Progenitor cell of endocrine pancreas (in vitro differentiated cells): ENCODE data around the gene PFN1. TPM values are rescaled to one million over a fixed set of nuclear protein-coding genes. Genes with fewer than 3 reads are reported as not detected.

Experiments
- DNase-seq: peaks from one replicate; pipeline ENCODE4 v3.0.0; 2021; ENCODE audit warnings: low spot score; ENCODE audit not compliant: unreplicated experiment
- H3K27ac Mint-ChIP-seq: 2 replicates; pipeline ENCODE4 v1.8.0; 2021; ENCODE audit warnings: mild to moderate bottlenecking, moderate library complexity, mixed read lengths
- H3K27me3 Mint-ChIP-seq: 2 replicates; pipeline ENCODE4 v1.8.0; 2021; ENCODE audit warnings: mixed read lengths
- H3K36me3 Mint-ChIP-seq: 2 replicates; pipeline ENCODE4 v1.8.0; 2022; ENCODE audit warnings: mixed read lengths; ENCODE audit not compliant: insufficient read depth
- H3K4me1 Mint-ChIP-seq: 2 replicates; pipeline ENCODE4 v1.8.0; 2021; ENCODE audit warnings: low read depth, mixed read lengths
- H3K4me3 Mint-ChIP-seq: 2 replicates; pipeline ENCODE4 v1.8.0; 2021; ENCODE audit warnings: low read depth, mild to moderate bottlenecking, moderate library complexity, mixed read lengths
- H3K9me3 Mint-ChIP-seq: 2 replicates; pipeline ENCODE4 v1.8.0; 2021; ENCODE audit warnings: low read depth, mixed read lengths
- total RNA-seq: library from RNA; stranded (reverse); gene quantifications from 2 replicates; pipeline ENCODE4 v1.2.1, GENCODE V29; 2021
- TF ChIP-seq, protein P1 (sequence below): fragments of 200-600 bp; sonication (generic); IDR thresholded peaks from one replicate; pipeline ENCODE4 v1.5.0; 2021; ENCODE audit warnings: antibody characterized with exemption, mild to moderate bottlenecking; ENCODE audit not compliant: unreplicated experiment

Gene PFN1
- total RNA-seq, 1 donor from 2014 or later: 372 TPM

DNA sequence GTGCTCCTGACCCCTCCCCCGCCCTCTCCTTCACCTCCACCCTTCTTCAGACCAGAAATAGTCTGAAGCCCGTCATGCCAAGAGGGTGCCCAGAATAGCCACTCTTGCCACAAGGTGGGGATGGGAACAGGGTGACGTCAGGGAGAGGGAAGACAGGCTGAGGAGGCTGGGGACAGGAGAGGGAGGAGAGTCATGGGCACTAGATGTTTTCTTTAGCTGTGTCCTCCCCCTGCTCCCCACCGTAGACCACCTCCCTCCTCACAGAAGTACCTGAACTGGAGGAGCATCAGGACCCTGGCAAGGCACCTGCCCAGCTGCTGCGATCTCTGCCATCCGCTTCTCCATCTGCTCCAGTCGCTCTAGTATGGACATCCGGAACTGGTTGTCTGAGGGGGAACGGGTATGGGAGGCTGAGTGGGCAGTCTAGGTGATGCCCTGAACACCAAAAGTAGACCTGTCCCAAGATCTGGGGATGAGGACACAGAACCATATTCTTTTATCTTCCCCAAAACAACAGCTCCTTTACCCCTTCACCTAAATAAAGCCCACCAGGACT lies 25.9 kb upstream of the PFN1 start:
- peaks cover 10% of the 10 kb centered on the region for H3K4me1 Mint-ChIP-seq
- no peaks in the 10 kb centered on the region for H3K9me3 Mint-ChIP-seq
- DNase-seq: no peak
- TF ChIP-seq, protein P1, sequence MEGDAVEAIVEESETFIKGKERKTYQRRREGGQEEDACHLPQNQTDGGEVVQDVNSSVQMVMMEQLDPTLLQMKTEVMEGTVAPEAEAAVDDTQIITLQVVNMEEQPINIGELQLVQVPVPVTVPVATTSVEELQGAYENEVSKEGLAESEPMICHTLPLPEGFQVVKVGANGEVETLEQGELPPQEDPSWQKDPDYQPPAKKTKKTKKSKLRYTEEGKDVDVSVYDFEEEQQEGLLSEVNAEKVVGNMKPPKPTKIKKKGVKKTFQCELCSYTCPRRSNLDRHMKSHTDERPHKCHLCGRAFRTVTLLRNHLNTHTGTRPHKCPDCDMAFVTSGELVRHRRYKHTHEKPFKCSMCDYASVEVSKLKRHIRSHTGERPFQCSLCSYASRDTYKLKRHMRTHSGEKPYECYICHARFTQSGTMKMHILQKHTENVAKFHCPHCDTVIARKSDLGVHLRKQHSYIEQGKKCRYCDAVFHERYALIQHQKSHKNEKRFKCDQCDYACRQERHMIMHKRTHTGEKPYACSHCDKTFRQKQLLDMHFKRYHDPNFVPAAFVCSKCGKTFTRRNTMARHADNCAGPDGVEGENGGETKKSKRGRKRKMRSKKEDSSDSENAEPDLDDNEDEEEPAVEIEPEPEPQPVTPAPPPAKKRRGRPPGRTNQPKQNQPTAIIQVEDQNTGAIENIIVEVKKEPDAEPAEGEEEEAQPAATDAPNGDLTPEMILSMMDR: no peak
- peaks cover 7% of the 10 kb centered on the region for H3K27me3 Mint-ChIP-seq
- H3K4me3 Mint-ChIP-seq: no peak overlapping the region
- H3K27ac Mint-ChIP-seq: no peak overlapping the region
- peaks cover 23% of the 10 kb centered on the region for H3K36me3 Mint-ChIP-seq

DNA sequence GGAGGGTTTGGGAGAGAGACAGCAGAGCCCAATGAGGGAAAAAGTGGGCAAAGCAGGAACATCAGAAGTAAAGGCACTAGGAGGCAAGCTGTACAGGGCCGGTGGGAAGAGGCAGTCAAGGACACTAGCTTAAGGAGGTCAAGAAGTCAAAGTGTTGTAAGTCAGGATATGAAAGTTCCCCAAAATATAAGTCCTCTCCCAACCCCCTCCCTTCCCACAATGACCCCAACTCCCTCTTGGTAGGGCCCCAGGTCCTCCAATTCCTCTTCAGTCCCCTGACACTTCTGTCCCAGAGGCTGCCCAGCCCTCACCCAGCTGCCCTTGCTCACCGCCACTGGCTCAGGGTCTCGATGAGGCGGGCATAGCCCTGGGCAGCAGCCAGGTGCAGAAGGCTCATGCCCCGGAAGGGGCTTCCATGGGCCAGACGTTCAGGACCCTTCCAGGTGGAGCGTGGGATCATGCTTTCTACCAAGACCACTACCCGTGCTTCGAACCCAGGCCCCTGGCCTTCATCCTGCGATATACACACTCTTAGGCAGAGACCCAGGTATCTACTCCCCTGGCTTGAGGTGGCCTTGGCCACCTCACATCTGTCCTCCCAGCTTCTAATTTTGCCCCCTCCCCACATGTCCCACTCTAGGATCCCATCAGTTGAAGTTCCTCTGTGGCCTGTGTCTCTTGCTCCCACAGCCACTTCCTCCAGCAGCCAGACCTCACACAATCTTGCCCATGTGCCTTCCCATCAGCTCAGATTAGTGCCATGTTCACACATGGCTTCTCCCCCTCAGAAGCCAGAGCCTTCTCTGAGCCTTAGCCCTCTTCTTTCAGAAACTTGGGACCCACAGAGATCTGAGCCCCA lies 25.2 kb upstream of the PFN1 start:
- TF ChIP-seq, protein P1: no peak
- no peak overlapping the region for H3K4me3 Mint-ChIP-seq
- peaks cover 23% of the 10 kb centered on the region for H3K36me3 Mint-ChIP-seq
- no peaks in the 10 kb centered on the region for H3K9me3 Mint-ChIP-seq
- H3K27ac Mint-ChIP-seq: peak overlapping the region; percentile 91
- peaks cover 7% of the 10 kb centered on the region for H3K27me3 Mint-ChIP-seq
- DNase-seq: no peak
- H3K4me1 Mint-ChIP-seq: peaks cover 17% of the 10 kb centered on the region

DNA sequence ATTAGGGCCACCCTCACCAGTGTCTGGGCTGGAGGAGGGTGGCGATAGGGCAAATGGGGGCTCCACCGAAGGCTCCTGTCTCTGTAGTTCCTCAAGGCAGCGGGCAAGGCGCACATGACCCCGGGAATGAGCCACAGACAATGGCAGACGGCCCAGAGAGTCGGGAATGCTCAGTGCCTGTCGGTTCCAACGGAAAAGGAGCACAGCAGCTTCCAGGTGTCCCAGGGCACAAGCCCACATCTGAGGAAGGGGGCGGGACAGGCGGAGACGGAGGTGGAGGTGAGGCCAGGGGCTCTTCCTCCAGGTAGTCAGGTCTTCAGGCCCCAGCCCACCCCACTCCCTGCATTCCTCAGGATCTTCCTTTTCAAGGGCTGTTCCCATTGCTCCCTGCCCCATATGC lies 24.4 kb upstream of the PFN1 start:
- Mint-ChIP-seq H3K4me3 (no peak overlapping the region), H3K27ac (no peak overlapping the region), H3K36me3 (peaks cover 21% of the 10 kb centered on the region), H3K9me3 (no peaks in the 10 kb centered on the region), H3K27me3 (peaks cover 7% of the 10 kb centered on the region), H3K4me1 (peaks cover 17% of the 10 kb centered on the region)
- DNase-seq: no peak
- TF ChIP-seq, protein P1: no peak

DNA sequence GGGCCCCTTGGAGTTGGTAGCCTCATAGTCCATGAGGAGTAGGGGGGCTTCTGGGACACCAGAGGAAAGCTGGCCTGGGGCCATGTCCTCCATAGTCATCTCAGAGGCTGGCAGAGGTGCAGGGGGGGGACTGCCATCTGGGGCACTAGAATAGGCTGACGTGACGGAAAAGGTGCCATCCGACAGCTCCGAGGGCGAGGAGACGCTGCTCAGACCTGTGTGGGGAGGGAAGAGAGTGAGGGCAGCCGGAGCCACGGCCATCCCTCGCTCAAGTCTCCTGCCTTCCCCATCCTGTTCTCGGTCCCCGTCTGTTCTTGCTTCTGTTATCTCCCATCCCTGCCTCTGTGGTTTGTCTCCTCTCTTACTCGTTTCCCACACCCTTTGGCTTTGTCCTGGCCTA lies 24.0 kb upstream of the PFN1 start:
- TF ChIP-seq, protein P1: no peak
- no peaks in the 10 kb centered on the region for H3K9me3 Mint-ChIP-seq

DNA sequence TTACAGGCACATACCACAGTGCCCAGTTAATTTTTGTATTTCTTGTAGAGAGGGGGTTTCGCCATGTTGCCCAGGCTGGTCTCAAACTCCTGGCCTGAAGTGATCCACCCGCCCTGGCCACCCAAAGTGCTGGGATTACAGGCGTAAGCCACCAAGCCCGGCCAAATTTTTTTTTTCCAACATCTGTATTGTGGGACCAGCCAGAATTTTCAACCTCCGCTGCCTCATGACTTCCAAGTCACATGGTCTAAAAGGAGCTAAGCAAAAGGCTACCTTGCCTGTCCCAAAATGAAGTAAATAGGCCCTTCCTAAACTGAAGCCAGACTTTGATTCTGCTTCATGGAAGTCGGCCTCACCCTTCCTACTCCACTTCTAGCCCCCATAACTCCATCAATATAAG lies 23.5 kb upstream of the PFN1 start:
- TF ChIP-seq, protein P1: no peak
- Mint-ChIP-seq H3K27ac (no peak overlapping the region), H3K27me3 (peaks cover 7% of the 10 kb centered on the region), H3K4me3 (no peak overlapping the region), H3K4me1 (peaks cover 17% of the 10 kb centered on the region), H3K9me3 (no peaks in the 10 kb centered on the region), H3K36me3 (peaks cover 20% of the 10 kb centered on the region)
- no peak for DNase-seq

More for the DNA sequence above, 24.0 kb upstream of the PFN1 start:
- H3K27ac Mint-ChIP-seq: no peak overlapping the region
- peaks cover 17% of the 10 kb centered on the region for H3K4me1 Mint-ChIP-seq
- H3K4me3 Mint-ChIP-seq: no peak overlapping the region
- H3K36me3 Mint-ChIP-seq: peaks cover 21% of the 10 kb centered on the region
- peaks cover 7% of the 10 kb centered on the region for H3K27me3 Mint-ChIP-seq
- no peak for DNase-seq
